ENCODE results near the gene PDE1C. TPM values are rescaled to one million over a fixed set of nuclear protein-coding genes. Genes with fewer than 3 reads are reported as not detected.

The PDE1C gene
- total and polyA plus RNA-seq, 2 donors (not counting 1 experiment from before 2014, with no cell fraction given), result 0.52 TPM; not detected in 1

- TF ChIP-seq CTCF (IDR thresholded peaks at IDR 0.05), result no peak
- TF ChIP-seq EZH2 (IDR thresholded peaks at IDR 0.05; ENCODE audit: borderline replicate concordance, insufficient read depth, low read depth, low read length, poor library complexity, severe bottlenecking), result no peak
- Mint-ChIP-seq H3K4me3 (no peak overlapping the region), H3K9me3 (ENCODE audit: insufficient read depth) (no peaks in the 10 kb centered on the region), H3K27ac (no peak overlapping the region), H3K27me3 (no peaks in the 10 kb centered on the region), H3K4me1 (peaks cover 7% of the 10 kb centered on the region)
- Histone ChIP-seq H3K9me3 (ENCODE audit: control extremely low read depth in 1 of 3, control insufficient read depth in 2 of 3, insufficient read depth in 1 of 3, low read length in 2 of 3) (no peaks in the 10 kb centered on the region), H3K79me2 (ENCODE audit: control insufficient read depth, insufficient read depth, low read length) (no peaks in the 10 kb centered on the region), H4K20me1 (ENCODE audit: control insufficient read depth, insufficient read depth, low read length, poor library complexity, severe bottlenecking) (no peaks in the 10 kb centered on the region), H3K9ac (ENCODE audit: low read length) (no peak overlapping the region), H2AFZ (ENCODE audit: insufficient read depth, low read depth, low read length, poor library complexity, severe bottlenecking) (no peak overlapping the region), H3K27me3 (replicated peaks in 1 of 4; ENCODE audit: control extremely low read depth in 1 of 4, control insufficient read depth in 3 of 4, insufficient read depth in 4 of 4, low read length in 3 of 4) (no peaks in the 10 kb centered on the region), H3K27ac (ENCODE audit: low read length in 2 of 2) (no peak overlapping the region), H3K4me2 (replicated peaks; ENCODE audit: low read depth, low read length, poor library complexity, severe bottlenecking) (no peak overlapping the region), H3K4me3 (ENCODE audit: control extremely low read depth in 1 of 5, extremely low read depth in 1 of 5, insufficient read depth in 1 of 5, low read depth in 2 of 5, low read length in 4 of 5) (no peak overlapping the region), H3K36me3 (replicated peaks in 1 of 2; ENCODE audit: control extremely low read depth in 1 of 2, control insufficient read depth in 1 of 2, extremely low read depth in 1 of 2, insufficient read depth in 2 of 2, low read length in 1 of 2) (no peaks in the 10 kb centered on the region), H3K4me1 (ENCODE audit: control insufficient read depth in 2 of 2, insufficient read depth in 2 of 2, low read length in 2 of 2) (peaks cover 0 to 3% of the 10 kb centered on the region in 2 donors)
- no CpG with 5 or more reads among the region's 3 CpGs for WGBS (ENCODE audit: insufficient coverage)
- no peak for ATAC-seq (ENCODE audit: low read depth)
- POLR2A ChIA-PET, result no interaction called here
- no peak for DNase-seq
- CTCF ChIA-PET, result no interaction called here
- intact Hi-C loops (cut with micrococcal nuclease), result no loop called here
Observed at GRCh38 chr7:31811650-31812461, 258.4 kb downstream of the PDE1C start.

GRCh38 chr7:31805209-31805818 is 264.9 kb downstream of the PDE1C start:
- no peak overlapping the region for H3K27ac Mint-ChIP-seq
- intact Hi-C loops (cut with micrococcal nuclease), result no loop called here
- H3K27me3 ChIP-seq (replicated peaks in 1 of 4; ENCODE audit: control extremely low read depth in 1 of 4, control insufficient read depth in 3 of 4, insufficient read depth in 4 of 4, low read length in 3 of 4), result no peaks in the 10 kb centered on the region
- no peaks in the 10 kb centered on the region for H3K4me1 Mint-ChIP-seq
- ATAC-seq (ENCODE audit: low read depth), result no peak
- H3K27me3 Mint-ChIP-seq, result no peaks in the 10 kb centered on the region
- no peak overlapping the region for H3K4me3 ChIP-seq (ENCODE audit: control extremely low read depth in 1 of 5, extremely low read depth in 1 of 5, insufficient read depth in 1 of 5, low read depth in 2 of 5, low read length in 4 of 5)
- no peak overlapping the region for H3K4me2 ChIP-seq (replicated peaks; ENCODE audit: low read depth, low read length, poor library complexity, severe bottlenecking)
- H3K9me3 ChIP-seq (ENCODE audit: control extremely low read depth in 1 of 3, control insufficient read depth in 2 of 3, insufficient read depth in 1 of 3, low read length in 2 of 3), result no peaks in the 10 kb centered on the region
- 73% methylated on average over 1 of the region's 2 CpGs for WGBS (ENCODE audit: insufficient coverage)
- no peak overlapping the region for H3K4me3 Mint-ChIP-seq
- H3K9ac ChIP-seq (ENCODE audit: low read length), result no peak overlapping the region
- H3K79me2 ChIP-seq (ENCODE audit: control insufficient read depth, insufficient read depth, low read length), result no peaks in the 10 kb centered on the region
- H2AFZ ChIP-seq (ENCODE audit: insufficient read depth, low read depth, low read length, poor library complexity, severe bottlenecking), result no peak overlapping the region
- DNase-seq, result no peak
- no peaks in the 10 kb centered on the region for H4K20me1 ChIP-seq (ENCODE audit: control insufficient read depth, insufficient read depth, low read length, poor library complexity, severe bottlenecking)
- H3K9me3 Mint-ChIP-seq (ENCODE audit: insufficient read depth), result peaks cover 2% of the 10 kb centered on the region
- POLR2A ChIA-PET, result no interaction called here
- CTCF ChIA-PET, result no interaction called here
- no peaks in the 10 kb centered on the region for H3K4me1 ChIP-seq (ENCODE audit: control insufficient read depth in 2 of 2, insufficient read depth in 2 of 2, low read length in 2 of 2)
- H3K27ac ChIP-seq (ENCODE audit: low read length in 2 of 2), result no peak overlapping the region
- H3K36me3 ChIP-seq (replicated peaks in 1 of 2; ENCODE audit: control extremely low read depth in 1 of 2, control insufficient read depth in 1 of 2, extremely low read depth in 1 of 2, insufficient read depth in 2 of 2, low read length in 1 of 2), result no peaks in the 10 kb centered on the region
- no peak for TF ChIP-seq EZH2 (IDR thresholded peaks at IDR 0.05; ENCODE audit: borderline replicate concordance, insufficient read depth, low read depth, low read length, poor library complexity, severe bottlenecking)
